Kidney epithelial cell (primary cell): ENCODE measurements around the gene RNASE8. TPM values are rescaled to one million over a fixed set of nuclear protein-coding genes. Genes with fewer than 3 reads are reported as not detected.

Source experiments
- DNase-seq: peaks from one replicate; pipeline ENCODE4 v3.0.0-alpha.2; 2010; ENCODE audit warnings: low read depth
- H3K27me3 ChIP-seq: 2 replicates; pipeline ENCODE4 v1.6.0; 2011; ENCODE audit warnings: low read length; ENCODE audit not compliant: control insufficient read depth, insufficient read depth
- H3K36me3 ChIP-seq: 2 replicates; pipeline ENCODE4 v1.5.1; 2011; ENCODE audit warnings: low read length; ENCODE audit not compliant: control insufficient read depth, insufficient read depth
- H3K4me3 ChIP-seq: 2 replicates; pipeline ENCODE4 v1.5.1; 2011; ENCODE audit warnings: low read depth, mild to moderate bottlenecking, control low read depth, low read length
- total RNA-seq: library from RNA; depleted of rRNA; stranded (reverse); fragments of >200 nt; gene quantifications from 2 replicates; pipeline ENCODE4 v1.2.3, GENCODE V29; 2015
- TF ChIP-seq, protein P1 (sequence below): IDR thresholded peaks from 2 replicates; pipeline ENCODE4 v1.5.1; 2011; ENCODE audit warnings: mild to moderate bottlenecking, moderate library complexity, low read length, control low read depth, inconsistent platforms; ENCODE audit not compliant: insufficient read depth, poor library complexity, severe bottlenecking

RNASE8 gene
- total RNA-seq, 1 donor from 2014 or later = not detected

DNA sequence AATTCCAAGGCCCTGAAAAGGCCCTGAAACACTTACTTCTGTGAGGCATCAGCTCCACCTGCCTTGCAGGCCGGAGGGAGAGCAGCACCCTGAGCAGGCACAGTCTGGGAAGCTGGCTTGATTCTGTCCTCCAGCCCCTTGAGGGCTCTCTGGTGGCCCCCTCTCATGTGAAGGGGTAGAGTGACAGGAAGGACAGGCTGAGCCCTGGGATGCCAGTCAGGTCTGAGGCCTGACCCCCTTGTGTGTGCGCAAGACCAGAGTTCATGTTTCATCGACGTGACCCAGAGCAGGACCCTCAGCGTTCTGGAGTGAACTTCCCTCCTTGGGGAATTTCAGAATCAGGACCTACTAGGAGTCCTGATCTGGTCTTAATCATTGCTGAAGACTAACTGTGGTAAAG is 1.3 kb downstream of the RNASE8 start:
- DNase-seq = no peak
- TF ChIP-seq, protein P1, sequence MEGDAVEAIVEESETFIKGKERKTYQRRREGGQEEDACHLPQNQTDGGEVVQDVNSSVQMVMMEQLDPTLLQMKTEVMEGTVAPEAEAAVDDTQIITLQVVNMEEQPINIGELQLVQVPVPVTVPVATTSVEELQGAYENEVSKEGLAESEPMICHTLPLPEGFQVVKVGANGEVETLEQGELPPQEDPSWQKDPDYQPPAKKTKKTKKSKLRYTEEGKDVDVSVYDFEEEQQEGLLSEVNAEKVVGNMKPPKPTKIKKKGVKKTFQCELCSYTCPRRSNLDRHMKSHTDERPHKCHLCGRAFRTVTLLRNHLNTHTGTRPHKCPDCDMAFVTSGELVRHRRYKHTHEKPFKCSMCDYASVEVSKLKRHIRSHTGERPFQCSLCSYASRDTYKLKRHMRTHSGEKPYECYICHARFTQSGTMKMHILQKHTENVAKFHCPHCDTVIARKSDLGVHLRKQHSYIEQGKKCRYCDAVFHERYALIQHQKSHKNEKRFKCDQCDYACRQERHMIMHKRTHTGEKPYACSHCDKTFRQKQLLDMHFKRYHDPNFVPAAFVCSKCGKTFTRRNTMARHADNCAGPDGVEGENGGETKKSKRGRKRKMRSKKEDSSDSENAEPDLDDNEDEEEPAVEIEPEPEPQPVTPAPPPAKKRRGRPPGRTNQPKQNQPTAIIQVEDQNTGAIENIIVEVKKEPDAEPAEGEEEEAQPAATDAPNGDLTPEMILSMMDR = no peak
- no peak overlapping the region for H3K4me3 ChIP-seq
- H3K36me3 ChIP-seq = no peaks in the 10 kb centered on the region
- H3K27me3 ChIP-seq = no peaks in the 10 kb centered on the region

DNA sequence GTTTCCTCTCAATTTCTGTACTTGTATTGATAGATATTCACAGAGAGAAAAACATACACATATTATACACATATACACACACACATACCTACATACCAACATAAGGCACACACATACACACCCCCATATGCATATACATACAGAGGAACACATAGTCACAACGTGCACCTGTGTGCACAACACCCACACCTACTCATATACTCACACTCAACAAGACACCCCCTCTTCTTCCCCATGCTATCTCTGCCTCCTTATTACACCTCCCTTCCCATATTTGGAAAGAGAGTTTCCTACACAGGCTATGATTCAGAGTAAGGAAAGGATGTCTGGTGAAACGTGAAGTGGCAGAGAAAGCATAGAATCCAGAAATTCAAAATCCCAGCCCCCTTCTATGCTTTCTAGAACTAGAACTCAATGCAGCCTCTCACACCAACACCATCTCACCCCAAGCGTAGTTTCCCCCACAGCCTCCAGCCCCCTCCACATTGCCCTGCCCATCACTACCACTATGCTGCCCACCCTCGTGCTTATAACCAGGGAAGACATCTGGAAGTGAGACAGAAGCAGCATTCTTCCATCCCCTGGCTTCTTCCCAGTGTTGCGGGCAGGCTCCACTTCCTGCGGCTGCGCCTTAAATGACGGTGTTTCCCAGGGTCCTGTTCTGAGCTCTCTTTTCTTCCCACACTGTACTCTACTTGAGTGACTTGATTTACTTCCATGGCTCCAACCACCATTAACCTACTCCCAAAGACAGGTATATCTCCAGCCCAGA is 2.4 kb downstream of the RNASE8 start:
- TF ChIP-seq, protein P1 = no peak
- no peak for DNase-seq

DNA sequence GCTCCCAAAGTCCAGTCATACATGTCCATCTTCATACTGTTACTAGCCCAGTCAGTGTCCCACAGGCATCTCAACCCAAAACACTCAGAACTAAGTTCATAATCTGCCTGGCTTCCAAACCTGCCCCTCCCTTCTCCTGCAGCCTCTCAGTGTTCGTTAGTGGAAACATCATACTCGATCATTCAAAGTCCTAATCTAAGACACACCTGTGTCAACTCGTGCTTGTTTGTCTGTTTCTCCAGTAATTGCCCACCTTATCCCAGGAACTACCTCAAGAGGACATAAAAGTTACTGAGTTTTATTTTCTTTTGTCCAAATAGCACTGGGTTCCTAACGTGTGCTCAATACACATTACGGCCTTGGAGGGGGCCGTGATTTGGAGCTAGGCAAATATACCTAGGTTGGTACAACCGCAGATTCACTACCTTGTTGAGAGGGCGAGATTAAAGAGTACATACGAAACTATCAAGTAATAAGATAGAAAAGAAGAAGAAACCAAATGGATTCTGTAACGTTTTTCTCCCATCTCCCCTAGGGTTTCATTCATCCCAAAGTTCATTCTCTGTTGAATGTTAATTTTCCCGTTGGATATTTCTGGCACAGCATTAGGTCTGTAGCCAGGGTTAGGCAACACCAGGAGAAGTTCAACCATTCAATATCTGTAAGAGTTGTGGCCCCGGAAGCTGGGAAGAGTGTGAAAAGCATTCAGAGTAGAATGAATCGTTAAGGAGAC is 3.2 kb downstream of the RNASE8 start:
- TF ChIP-seq, protein P1 = no peak
- Histone ChIP-seq H3K4me3 (no peak overlapping the region), H3K36me3 (no peaks in the 10 kb centered on the region), H3K27me3 (no peaks in the 10 kb centered on the region)
- DNase-seq = no peak

More for the DNA sequence above, 2.4 kb downstream of the RNASE8 start:
- H3K36me3 ChIP-seq = no peaks in the 10 kb centered on the region
- no peaks in the 10 kb centered on the region for H3K27me3 ChIP-seq
- no peak overlapping the region for H3K4me3 ChIP-seq

DNA sequence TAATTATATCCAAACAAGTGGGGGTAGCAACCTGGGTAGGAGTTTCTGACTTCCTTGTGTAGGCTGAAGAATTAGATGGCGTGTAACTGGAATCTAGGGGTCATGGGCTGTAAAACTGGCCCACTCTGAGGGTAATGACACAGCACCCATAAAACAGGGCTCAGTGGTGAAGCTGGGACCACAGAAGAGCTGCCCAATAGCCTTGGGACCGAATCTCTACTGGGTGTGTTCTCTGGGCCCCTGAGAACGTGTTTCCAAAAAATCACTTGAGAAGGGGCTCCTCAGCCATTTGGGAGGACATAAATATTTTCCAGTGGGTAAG is 3.7 kb downstream of the RNASE8 start:
- Histone ChIP-seq H3K36me3 (no peaks in the 10 kb centered on the region), H3K27me3 (no peaks in the 10 kb centered on the region), H3K4me3 (no peak overlapping the region)
- DNase-seq = no peak
- TF ChIP-seq, protein P1 = no peak

DNA sequence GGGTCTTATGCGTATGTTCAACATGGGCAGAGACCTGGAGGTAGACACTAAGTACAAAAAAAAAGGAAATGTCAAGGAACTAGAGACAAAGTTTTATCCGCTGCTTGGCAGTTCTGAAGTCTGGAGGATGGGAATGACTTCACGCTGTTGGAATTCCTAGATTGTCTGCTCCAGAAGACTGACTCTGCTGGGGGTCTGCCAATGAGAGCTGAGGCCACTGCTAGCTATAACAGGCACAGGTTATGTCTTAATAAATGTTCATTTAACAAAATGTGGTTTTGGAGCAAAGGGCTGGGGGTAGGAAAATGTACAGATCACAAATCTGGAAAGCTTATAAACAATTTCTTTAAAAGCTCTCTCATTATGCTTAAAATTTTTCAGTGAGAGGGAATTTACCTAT is 5.9 kb downstream of the RNASE8 start:
- peak; percentile 75 for DNase-seq

More for the DNA sequence above, 5.9 kb downstream of the RNASE8 start:
- Histone ChIP-seq H3K36me3 (no peaks in the 10 kb centered on the region), H3K4me3 (no peak overlapping the region), H3K27me3 (no peaks in the 10 kb centered on the region)
- TF ChIP-seq, protein P1 = no peak
